ENCODE data around the gene SLC6A6.
A peak's percentile ranks its signal among the peaks of the same experiment; 100 is the strongest.

Gene SLC6A6

GRCh38 chr3:14378415-14378814, 24.0 kb upstream of the SLC6A6 start:
- H3K9me3 Mint-ChIP-seq = no peaks in the 10 kb centered on the region
- no peak for TF ChIP-seq CTCF (IDR thresholded peaks at IDR 0.05)
- H3K4me1 Mint-ChIP-seq = peaks cover 40% of the 10 kb centered on the region
- no peak overlapping the region for H3K27ac Mint-ChIP-seq
- H3K27me3 Mint-ChIP-seq (ENCODE audit: low read depth, poor library complexity) = peaks cover 14% of the 10 kb centered on the region
- no peaks in the 10 kb centered on the region for H3K36me3 Mint-ChIP-seq (ENCODE audit: low read depth)
- no peak for DNase-seq
- H3K4me3 Mint-ChIP-seq = no peak overlapping the region

- no peaks in the 10 kb centered on the region for H3K9me3 Mint-ChIP-seq
- no peak for DNase-seq
- H3K4me3 Mint-ChIP-seq = no peak overlapping the region
- no peak for TF ChIP-seq CTCF (IDR thresholded peaks at IDR 0.05)
- no peak overlapping the region for H3K27ac Mint-ChIP-seq
- H3K4me1 Mint-ChIP-seq = peaks cover 27% of the 10 kb centered on the region
- peaks cover 9% of the 10 kb centered on the region for H3K27me3 Mint-ChIP-seq (ENCODE audit: low read depth, poor library complexity)
- H3K36me3 Mint-ChIP-seq (ENCODE audit: low read depth) = no peaks in the 10 kb centered on the region
Measured at GRCh38 chr3:14379843-14380242, 22.6 kb upstream of the SLC6A6 start.

GRCh38 chr3:14386254-14386653, 16.2 kb upstream of the SLC6A6 start:
- Mint-ChIP-seq H3K4me3 (no peak overlapping the region), H3K4me1 (peaks cover 25% of the 10 kb centered on the region), H3K27me3 (ENCODE audit: low read depth, poor library complexity) (peaks cover 6% of the 10 kb centered on the region), H3K36me3 (ENCODE audit: low read depth) (no peaks in the 10 kb centered on the region), H3K27ac (no peak overlapping the region), H3K9me3 (peaks cover 7% of the 10 kb centered on the region)
- DNase-seq = no peak
- TF ChIP-seq CTCF (IDR thresholded peaks at IDR 0.05) = no peak

- no peak for DNase-seq
- Mint-ChIP-seq H3K4me3 (no peak overlapping the region), H3K4me1 (peaks cover 35% of the 10 kb centered on the region), H3K27ac (no peak overlapping the region), H3K36me3 (ENCODE audit: low read depth) (no peaks in the 10 kb centered on the region), H3K27me3 (ENCODE audit: low read depth, poor library complexity) (peaks cover 3% of the 10 kb centered on the region), H3K9me3 (peaks cover 7% of the 10 kb centered on the region)
- TF ChIP-seq CTCF (IDR thresholded peaks at IDR 0.05) = no peak
Measured at GRCh38 chr3:14388201-14388600, 14.2 kb upstream of the SLC6A6 start.

- H3K9me3 Mint-ChIP-seq = peaks cover 7% of the 10 kb centered on the region
- TF ChIP-seq CTCF (IDR thresholded peaks at IDR 0.05) = no peak
- no peak overlapping the region for H3K4me3 Mint-ChIP-seq
- DNase-seq = no peak
- H3K27me3 Mint-ChIP-seq (ENCODE audit: low read depth, poor library complexity) = peaks cover 7% of the 10 kb centered on the region
- H3K36me3 Mint-ChIP-seq (ENCODE audit: low read depth) = no peaks in the 10 kb centered on the region
- H3K4me1 Mint-ChIP-seq = peaks cover 45% of the 10 kb centered on the region
- no peak overlapping the region for H3K27ac Mint-ChIP-seq
Measured at GRCh38 chr3:14389166-14389606, 13.2 kb upstream of the SLC6A6 start.

- no peak for TF ChIP-seq CTCF (IDR thresholded peaks at IDR 0.05)
- Mint-ChIP-seq H3K4me1 (peaks cover 45% of the 10 kb centered on the region), H3K9me3 (peaks cover 7% of the 10 kb centered on the region), H3K27ac (peak overlapping the region; percentile 70), H3K27me3 (ENCODE audit: low read depth, poor library complexity) (peaks cover 7% of the 10 kb centered on the region), H3K36me3 (ENCODE audit: low read depth) (no peaks in the 10 kb centered on the region), H3K4me3 (no peak overlapping the region)
- no peak for DNase-seq
Measured at GRCh38 chr3:14389716-14390115, 12.7 kb upstream of the SLC6A6 start.
